ENCODE data around the gene CIITA.
"Not testable (repeated sequence)": the region's sequence is repeated elsewhere in the genome, so short reads cannot be mapped to it uniquely, and the experiment has no call there.

CIITA gene

GRCh38 chr16:10876799-10877341, at the start of gene CIITA:
Gene CIITA, plus strand, starts transcription at chr16:10877202. Its CDS starts 129 bp downstream, at chr16:10877331.
- DNase-seq, result peak in 32 of 56 donors; percentile 11 to 64 (median 26)

- peak in 34 of 56 donors; percentile 7 to 58 (median 20) for DNase-seq
These were observed 49.2 kb upstream of the CIITA start for GRCh38 chr16:10827691-10828341.

GRCh38 chr16:10828851-10829366, 48.1 kb upstream of the CIITA start:
- peak in 55 of 56 donors; percentile 18 to 92 (median 72) for DNase-seq

GRCh38 chr16:10829390-10830098, 47.5 kb upstream of the CIITA start:
- DNase-seq, result not testable (repeated sequence)

GRCh38 chr16:10830240-10830639, 46.8 kb upstream of the CIITA start:
- not testable (repeated sequence) for DNase-seq

GRCh38 chr16:10831894-10832886, 44.8 kb upstream of the CIITA start:
- DNase-seq, result no peak

GRCh38 chr16:10833271-10833670, 43.7 kb upstream of the CIITA start:
- no peak for DNase-seq

- no peak for DNase-seq
These were observed 42.9 kb upstream of the CIITA start for GRCh38 chr16:10834130-10834529.

- no peak for DNase-seq
These were observed 42.2 kb upstream of the CIITA start for GRCh38 chr16:10834766-10835165.

- DNase-seq, result no peak
These were observed 41.6 kb upstream of the CIITA start for GRCh38 chr16:10835281-10835931.

GRCh38 chr16:10836174-10836853, 40.7 kb upstream of the CIITA start:
- DNase-seq, result no peak

- no peak for DNase-seq
These were observed 38.3 kb upstream of the CIITA start for GRCh38 chr16:10838621-10839278.

- DNase-seq, result no peak
These were observed 37.7 kb upstream of the CIITA start for GRCh38 chr16:10839279-10839666.

GRCh38 chr16:10840703-10841102, 36.3 kb upstream of the CIITA start:
- no peak for DNase-seq

GRCh38 chr16:10846213-10846998, 30.6 kb upstream of the CIITA start:
- no peak for DNase-seq

- peak in 1 of 56 donors; percentile 1 for DNase-seq
These were observed 29.8 kb upstream of the CIITA start for GRCh38 chr16:10847176-10847575.

GRCh38 chr16:10849736-10850477, 27.1 kb upstream of the CIITA start:
- no peak for DNase-seq

GRCh38 chr16:10850478-10850850, 26.5 kb upstream of the CIITA start:
- no peak for DNase-seq

Data from nucleus accumbens (tissue), 56 donors.